ENCODE measurements around the gene ALPI.

GRCh38 chr2:232484628-232485347 is 28.8 kb downstream of the ALPI start:
- no peak for TF ChIP-seq EZH2 (IDR thresholded peaks at IDR 0.05; ENCODE audit: borderline replicate concordance, low read depth, low read length, severe bottlenecking)
- no peak for TF ChIP-seq CTCF (IDR thresholded peaks at IDR 0.05; ENCODE audit: borderline replicate concordance, extremely low read depth, low read length, poor library complexity, severe bottlenecking)

Data from DND-41 (cell line).